Astrocyte of the spinal cord (primary cell): ENCODE measurements around the gene ABLIM1.

Source experiments
- DNase-seq: peaks from one replicate; pipeline ENCODE4 v3.0.0; 2011; ENCODE audit warnings: low read depth, low spot score
- H3K4me3 ChIP-seq: 2 replicates; pipeline ENCODE4 v1.5.1; 2011; ENCODE audit warnings: low read depth, mild to moderate bottlenecking, low read length, moderate library complexity
- CTCF ChIP-seq: IDR thresholded peaks from 2 replicates; pipeline ENCODE4 v1.5.1; 2012; ENCODE audit warnings: low read depth, mild to moderate bottlenecking, low read length, inconsistent platforms
- in situ Hi-C: cut with HindIII; loops from 2 replicates; pipeline ENCODE4 v1.10.0; 2017; ENCODE audit warnings: low sequenced_read_pairs

Gene ABLIM1

GRCh38 chr10:114571316-114571999 is 86.6 kb downstream of the ABLIM1 start:
- no peak for DNase-seq
- in situ Hi-C loops = no loop called here
- no peak for TF ChIP-seq CTCF
- H3K4me3 ChIP-seq = no peak overlapping the region

- TF ChIP-seq CTCF = no peak
- in situ Hi-C loops = no loop called here
- no peak overlapping the region for H3K4me3 ChIP-seq
- DNase-seq = no peak
Observed at GRCh38 chr10:114566064-114566463, 92.0 kb downstream of the ABLIM1 start.

- no peak for TF ChIP-seq CTCF
- in situ Hi-C loops = no loop called here
- no peak for DNase-seq
- H3K4me3 ChIP-seq = no peak overlapping the region
Observed at GRCh38 chr10:114565066-114565465, 93.0 kb downstream of the ABLIM1 start.

GRCh38 chr10:114561008-114561523 is 97.0 kb downstream of the ABLIM1 start:
- no peak for TF ChIP-seq CTCF
- H3K4me3 ChIP-seq = no peak overlapping the region
- DNase-seq = no peak
- in situ Hi-C loops = no loop called here

- TF ChIP-seq CTCF = no peak
- DNase-seq = no peak
- in situ Hi-C loops = no loop called here
- no peak overlapping the region for H3K4me3 ChIP-seq
Observed at GRCh38 chr10:114560144-114560543, 97.9 kb downstream of the ABLIM1 start.

GRCh38 chr10:114559636-114560035 is 98.4 kb downstream of the ABLIM1 start:
- in situ Hi-C loops = no loop called here

More at GRCh38 chr10:114559636-114560035, 98.4 kb downstream of the ABLIM1 start:
- no peak overlapping the region for H3K4me3 ChIP-seq
- no peak for TF ChIP-seq CTCF
- DNase-seq = no peak
